ENCODE results near the gene FAM72A. TPM values are rescaled to one million over a fixed set of nuclear protein-coding genes. Genes with fewer than 3 reads are reported as not detected.
A peak's percentile ranks its signal among the peaks of the same experiment; 100 is the strongest.
"Not testable (repeated sequence)": the region's sequence is repeated elsewhere in the genome, so short reads cannot be mapped to it uniquely, and the experiment has no call there.

FAM72A gene
- total RNA-seq, 1 donor from 2014 or later = not detected

GRCh38 chr1:206174182-206174868 is 28.3 kb downstream of the FAM72A start:
- not testable (repeated sequence) for FAIRE-seq; H3K4me3 ChIP-seq (ENCODE audit: low read depth, low read length); H3K27me3 ChIP-seq (ENCODE audit: control insufficient read depth, insufficient read depth, low read length); H3K36me3 ChIP-seq (ENCODE audit: control insufficient read depth, insufficient read depth, low read length)
- TF ChIP-seq, protein P1, sequence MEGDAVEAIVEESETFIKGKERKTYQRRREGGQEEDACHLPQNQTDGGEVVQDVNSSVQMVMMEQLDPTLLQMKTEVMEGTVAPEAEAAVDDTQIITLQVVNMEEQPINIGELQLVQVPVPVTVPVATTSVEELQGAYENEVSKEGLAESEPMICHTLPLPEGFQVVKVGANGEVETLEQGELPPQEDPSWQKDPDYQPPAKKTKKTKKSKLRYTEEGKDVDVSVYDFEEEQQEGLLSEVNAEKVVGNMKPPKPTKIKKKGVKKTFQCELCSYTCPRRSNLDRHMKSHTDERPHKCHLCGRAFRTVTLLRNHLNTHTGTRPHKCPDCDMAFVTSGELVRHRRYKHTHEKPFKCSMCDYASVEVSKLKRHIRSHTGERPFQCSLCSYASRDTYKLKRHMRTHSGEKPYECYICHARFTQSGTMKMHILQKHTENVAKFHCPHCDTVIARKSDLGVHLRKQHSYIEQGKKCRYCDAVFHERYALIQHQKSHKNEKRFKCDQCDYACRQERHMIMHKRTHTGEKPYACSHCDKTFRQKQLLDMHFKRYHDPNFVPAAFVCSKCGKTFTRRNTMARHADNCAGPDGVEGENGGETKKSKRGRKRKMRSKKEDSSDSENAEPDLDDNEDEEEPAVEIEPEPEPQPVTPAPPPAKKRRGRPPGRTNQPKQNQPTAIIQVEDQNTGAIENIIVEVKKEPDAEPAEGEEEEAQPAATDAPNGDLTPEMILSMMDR (IDR thresholded peaks at IDR 0.05; ENCODE audit: insufficient read depth, low read length, severe bottlenecking) = peak; percentile 5
- peak; percentile 32 for DNase-seq (ENCODE audit: low read depth)

DNA sequence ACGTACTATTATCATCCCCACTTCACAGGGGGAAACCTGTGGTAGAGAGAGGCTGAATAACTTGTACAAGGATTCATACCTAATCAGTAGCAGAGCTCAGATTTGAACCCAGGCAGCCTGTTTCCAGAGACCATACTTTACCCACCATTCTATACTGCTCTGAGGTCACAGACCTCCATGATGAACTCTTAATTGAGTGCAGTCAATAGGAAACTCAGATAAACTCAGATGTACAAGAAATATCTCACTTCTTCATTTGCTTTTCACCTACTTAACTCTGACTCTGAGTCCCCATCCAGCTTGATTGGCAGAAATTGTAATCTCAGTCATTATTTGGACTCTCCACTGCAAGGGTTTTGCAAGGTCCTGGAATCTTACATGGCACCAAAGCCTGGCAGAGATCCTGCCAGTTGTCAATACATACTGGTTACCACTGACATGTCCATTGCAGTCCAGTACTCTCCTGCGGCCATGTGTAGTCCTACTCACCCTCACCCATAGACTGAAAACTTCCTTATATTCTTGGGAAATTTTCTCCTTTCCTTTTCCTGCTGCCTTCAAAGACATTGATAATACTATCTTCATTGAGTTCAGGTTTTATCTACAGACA is 29.4 kb downstream of the FAM72A start:
- H3K4me3 ChIP-seq (ENCODE audit: low read depth, low read length); DNase-seq (ENCODE audit: low read depth); H3K27me3 ChIP-seq (ENCODE audit: control insufficient read depth, insufficient read depth, low read length); H3K36me3 ChIP-seq (ENCODE audit: control insufficient read depth, insufficient read depth, low read length); FAIRE-seq: not testable (repeated sequence)

GRCh38 chr1:206169794-206170193 is 32.8 kb downstream of the FAM72A start:
- DNase-seq (ENCODE audit: low read depth); H3K36me3 ChIP-seq (ENCODE audit: control insufficient read depth, insufficient read depth, low read length); H3K4me3 ChIP-seq (ENCODE audit: low read depth, low read length); H3K27me3 ChIP-seq (ENCODE audit: control insufficient read depth, insufficient read depth, low read length); FAIRE-seq: not testable (repeated sequence)

GRCh38 chr1:206167350-206168029 is 35.1 kb downstream of the FAM72A start:
- H3K36me3 ChIP-seq (ENCODE audit: control insufficient read depth, insufficient read depth, low read length); FAIRE-seq; H3K27me3 ChIP-seq (ENCODE audit: control insufficient read depth, insufficient read depth, low read length); H3K4me3 ChIP-seq (ENCODE audit: low read depth, low read length); DNase-seq (ENCODE audit: low read depth): not testable (repeated sequence)

DNA sequence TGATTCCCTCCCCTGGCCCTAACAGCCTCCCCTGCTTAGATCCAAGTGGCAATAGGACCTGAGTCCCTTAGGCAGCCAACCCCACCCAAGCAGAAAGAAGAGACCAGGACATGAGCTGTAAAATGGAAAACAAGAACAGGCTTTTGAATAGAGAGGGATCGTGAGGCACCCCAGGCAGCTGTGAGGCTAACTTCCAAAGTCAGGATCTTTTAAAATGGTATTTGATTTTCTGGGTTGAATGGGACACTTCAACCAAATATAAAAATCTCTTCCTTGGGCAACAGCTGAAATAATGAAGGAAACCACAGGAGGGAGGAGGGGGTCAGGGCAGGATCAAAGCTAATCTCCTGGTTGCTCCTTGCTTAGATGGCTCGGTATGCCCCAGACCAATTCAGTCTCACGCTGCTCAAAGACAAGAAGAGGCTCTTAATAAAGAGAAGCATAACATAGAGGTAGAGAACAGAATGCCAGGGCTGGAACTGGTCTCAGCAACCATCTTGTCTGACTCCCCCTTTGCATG is 56.8 kb downstream of the FAM72A start:
- no peak overlapping the region for H3K4me3 ChIP-seq (ENCODE audit: low read depth, low read length)
- FAIRE-seq = no peak
- TF ChIP-seq, protein P1 (IDR thresholded peaks at IDR 0.05; ENCODE audit: insufficient read depth, low read length, severe bottlenecking) = no peak
- no peaks in the 10 kb centered on the region for H3K36me3 ChIP-seq (ENCODE audit: control insufficient read depth, insufficient read depth, low read length)
- no peak for DNase-seq (ENCODE audit: low read depth)
- H3K27me3 ChIP-seq (ENCODE audit: control insufficient read depth, insufficient read depth, low read length) = peaks cover 11% of the 10 kb centered on the region

- no peak for FAIRE-seq
- TF ChIP-seq, protein P1 (IDR thresholded peaks at IDR 0.05; ENCODE audit: insufficient read depth, low read length, severe bottlenecking) = no peak
- no peak for DNase-seq (ENCODE audit: low read depth)
- no peaks in the 10 kb centered on the region for H3K36me3 ChIP-seq (ENCODE audit: control insufficient read depth, insufficient read depth, low read length)
- peaks cover 11% of the 10 kb centered on the region for H3K27me3 ChIP-seq (ENCODE audit: control insufficient read depth, insufficient read depth, low read length)
- no peak overlapping the region for H3K4me3 ChIP-seq (ENCODE audit: low read depth, low read length)
These were observed 58.0 kb downstream of the FAM72A start for GRCh38 chr1:206144605-206145004.

DNA sequence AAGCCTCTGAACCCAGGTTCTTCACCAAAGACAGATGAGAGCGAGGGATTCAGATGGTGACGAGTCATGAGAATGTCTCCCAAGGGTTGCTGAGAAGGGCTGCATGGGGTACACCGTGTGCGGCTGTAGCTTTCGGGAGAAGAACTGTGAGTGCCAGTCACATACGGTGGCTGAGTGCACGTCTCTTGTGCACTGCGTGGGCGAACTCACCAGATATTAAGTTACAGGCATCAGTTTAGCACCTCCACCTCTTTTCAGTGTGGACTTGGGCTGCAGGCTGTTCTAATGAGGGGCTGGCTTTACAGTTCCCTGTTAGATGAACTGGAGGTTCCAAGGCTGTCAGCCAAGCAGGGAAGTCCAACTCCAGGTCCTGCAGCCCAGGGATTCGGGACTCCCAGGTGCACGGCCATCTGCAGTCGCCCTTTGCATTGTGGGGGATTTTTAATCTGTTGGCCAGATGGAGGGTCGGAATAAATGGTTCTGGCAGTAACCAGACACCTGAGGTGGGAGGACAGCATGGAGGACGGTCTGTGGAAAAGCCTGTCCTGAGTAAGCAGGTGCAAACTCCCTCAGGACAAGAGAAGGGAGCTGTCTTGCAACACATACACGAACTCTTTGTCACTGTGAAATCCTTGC is 59.0 kb downstream of the FAM72A start:
- H3K27me3 ChIP-seq (ENCODE audit: control insufficient read depth, insufficient read depth, low read length) = peaks cover 11% of the 10 kb centered on the region

More for the DNA sequence above, 59.0 kb downstream of the FAM72A start:
- no peak for FAIRE-seq
- Histone ChIP-seq H3K4me3 (ENCODE audit: low read depth, low read length) (no peak overlapping the region), H3K36me3 (ENCODE audit: control insufficient read depth, insufficient read depth, low read length) (no peaks in the 10 kb centered on the region)
- DNase-seq (ENCODE audit: low read depth) = no peak
- TF ChIP-seq, protein P1 (IDR thresholded peaks at IDR 0.05; ENCODE audit: insufficient read depth, low read length, severe bottlenecking) = no peak

Data from bronchial epithelial cell (primary cell).